WTC11 (cell line): ENCODE results near the gene SLC34A1. TPM values are rescaled to one million over a fixed set of nuclear protein-coding genes. Genes with fewer than 3 reads are reported as not detected.
A peak's percentile ranks its signal among the peaks of the same experiment; 100 is the strongest.
"Not testable (repeated sequence)": the region's sequence is repeated elsewhere in the genome, so short reads cannot be mapped to it uniquely, and the experiment has no call there.

Experiments
- ATAC-seq: fragments of 200-7000 bp; cut with Tn5 transposase; 2 replicates; pipeline ENCODE4 v1.10.0; 2021; ENCODE audit warnings: mild to moderate bottlenecking, moderate library complexity
- CTCF ChIA-PET: fragments of 300-600 bp; sonication (Branson Sonifier 250); formaldehyde crosslinking; loops from one replicate; lab custom pipeline; 2021; ENCODE audit warnings: antibody characterized with exemption; lab: Charles Lee
- POLR2A ChIA-PET: fragments of 350-600 bp; sonication (Branson Sonifier 250); formaldehyde crosslinking; loops from one replicate; lab custom pipeline; 2021; ENCODE audit warnings: antibody characterized with exemption; lab: Charles Lee
- DNase-seq: peaks from one replicate; pipeline ENCODE4 v3.0.0; 2021; ENCODE audit warnings: low spot score
- H3K27ac Mint-ChIP-seq: 2 replicates; pipeline ENCODE4 v1.8.0; 2021; ENCODE audit warnings: mixed read lengths
- H3K27me3 Mint-ChIP-seq: 2 replicates; pipeline ENCODE4 v1.8.0; 2021; ENCODE audit warnings: low read depth, mild to moderate bottlenecking, moderate library complexity, mixed read lengths
- H3K36me3 Mint-ChIP-seq: 2 replicates; pipeline ENCODE4 v1.8.0; 2021; ENCODE audit warnings: mixed read lengths
- H3K4me1 Mint-ChIP-seq: 2 replicates; pipeline ENCODE4 v1.8.0; 2022; ENCODE audit warnings: mixed read lengths
- H3K4me3 Mint-ChIP-seq: 2 replicates; pipeline ENCODE4 v1.8.0; 2021; ENCODE audit warnings: mild to moderate bottlenecking, moderate library complexity, mixed read lengths
- H3K9me3 Mint-ChIP-seq: 2 replicates; pipeline ENCODE4 v1.8.0; 2021; ENCODE audit warnings: mixed read lengths
- CREM ChIP-seq: sonication (generic); formaldehyde crosslinking; IDR thresholded peaks from 2 replicates; pipeline ENCODE4 v1.8.1; 2022; ENCODE audit warnings: mild to moderate bottlenecking, missing genetic modification reagents, moderate library complexity
- EMX1 ChIP-seq: fragments of 250-450 bp; sonication (Bioruptor Pico); IDR thresholded peaks from 2 replicates; pipeline ENCODE4 v1.8.0; 2021; ENCODE audit warnings: mild to moderate bottlenecking
- GABPB1 ChIP-seq: sonication (generic); formaldehyde crosslinking; IDR thresholded peaks from 2 replicates; pipeline ENCODE4 v1.8.1; 2023; ENCODE audit warnings: mild to moderate bottlenecking, missing genetic modification reagents
- IRF2 ChIP-seq: sonication (generic); formaldehyde crosslinking; IDR thresholded peaks from 2 replicates; pipeline ENCODE4 v1.8.0; 2022; ENCODE audit warnings: low read depth, missing genetic modification reagents, borderline replicate concordance
- SOX15 ChIP-seq: fragments of 250-450 bp; sonication (Bioruptor Pico); IDR thresholded peaks from 2 replicates; pipeline ENCODE4 v1.9.0; 2021; ENCODE audit warnings: mild to moderate bottlenecking
- TEAD4 ChIP-seq: sonication (generic); formaldehyde crosslinking; IDR thresholded peaks from 2 replicates; pipeline ENCODE4 v1.8.0; 2022; ENCODE audit warnings: mild to moderate bottlenecking, missing genetic modification reagents
- ZNF121 ChIP-seq: sonication (generic); formaldehyde crosslinking; IDR thresholded peaks from 2 replicates; pipeline ENCODE4 v1.8.0; 2023; ENCODE audit warnings: missing genetic modification reagents
- ZNF219 ChIP-seq: sonication (generic); formaldehyde crosslinking; IDR thresholded peaks from 2 replicates; pipeline ENCODE4 v1.8.0; 2023; ENCODE audit warnings: missing genetic modification reagents, mild to moderate bottlenecking, borderline replicate concordance
- total RNA-seq: library from RNA; stranded (reverse); gene quantifications from 3 replicates; pipeline ENCODE4 v1.2.3, GENCODE V29; 2021
- TF ChIP-seq, protein P1 (sequence below): sonication (generic); formaldehyde crosslinking; IDR thresholded peaks from 2 replicates; pipeline ENCODE4 v1.8.1; 2022; ENCODE audit warnings: low read depth, mild to moderate bottlenecking, moderate library complexity, missing genetic modification reagents, borderline replicate concordance
- TF ChIP-seq, protein P2 (sequence below): fragments of 250-450 bp; sonication (Bioruptor Pico); IDR thresholded peaks from 2 replicates; pipeline ENCODE4 v1.8.0; 2021; ENCODE audit warnings: mild to moderate bottlenecking
- TF ChIP-seq, protein P3 (sequence below): sonication (generic); formaldehyde crosslinking; IDR thresholded peaks from 2 replicates; pipeline ENCODE4 v1.8.0; 2022; ENCODE audit warnings: missing genetic modification reagents
- TF ChIP-seq, protein P4 (sequence below): sonication (generic); formaldehyde crosslinking; IDR thresholded peaks from 2 replicates; pipeline ENCODE4 v1.8.1; 2022; ENCODE audit warnings: mild to moderate bottlenecking, missing genetic modification reagents, moderate library complexity, borderline replicate concordance
- TF ChIP-seq, protein P5 (sequence below): fragments of 250-450 bp; sonication (Bioruptor Pico); conservative IDR thresholded peaks from 2 replicates; pipeline ENCODE4 v1.9.0; 2021; ENCODE audit warnings: mild to moderate bottlenecking
- TF ChIP-seq, protein P6 (sequence below): sonication (generic); formaldehyde crosslinking; IDR thresholded peaks from 2 replicates; pipeline ENCODE4 v1.8.1; 2022; ENCODE audit warnings: low read depth, missing genetic modification reagents, borderline replicate concordance

The SLC34A1 gene
- total RNA-seq, 1 experiment from 2014 or later, result not detected

DNA sequence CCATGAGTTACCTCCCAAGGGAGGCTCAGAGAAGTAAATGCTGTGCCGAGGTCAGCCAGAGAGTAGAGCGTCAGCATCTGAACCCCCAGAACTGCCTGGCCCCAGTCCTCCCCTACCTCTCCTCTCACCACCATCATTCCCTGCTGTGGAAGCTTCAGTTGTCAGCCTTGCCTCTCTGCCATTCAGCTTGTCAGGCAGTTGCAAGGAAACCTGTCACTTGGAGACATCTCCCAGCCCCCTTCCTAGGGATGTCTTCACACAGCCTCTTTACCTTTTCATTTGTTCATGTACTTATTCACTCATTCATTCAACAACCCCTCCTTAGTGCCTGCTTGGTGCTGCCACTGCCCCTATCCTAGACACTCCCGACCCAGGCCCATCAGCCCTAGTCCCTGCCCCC is 24.4 kb upstream of the SLC34A1 start:
- POLR2A ChIA-PET, result interaction anchor here (0.6 kb wide), 1 partner anchor 8 kb away, joined by 3 read pairs; no protein-coding TSS in a partner anchor

DNA sequence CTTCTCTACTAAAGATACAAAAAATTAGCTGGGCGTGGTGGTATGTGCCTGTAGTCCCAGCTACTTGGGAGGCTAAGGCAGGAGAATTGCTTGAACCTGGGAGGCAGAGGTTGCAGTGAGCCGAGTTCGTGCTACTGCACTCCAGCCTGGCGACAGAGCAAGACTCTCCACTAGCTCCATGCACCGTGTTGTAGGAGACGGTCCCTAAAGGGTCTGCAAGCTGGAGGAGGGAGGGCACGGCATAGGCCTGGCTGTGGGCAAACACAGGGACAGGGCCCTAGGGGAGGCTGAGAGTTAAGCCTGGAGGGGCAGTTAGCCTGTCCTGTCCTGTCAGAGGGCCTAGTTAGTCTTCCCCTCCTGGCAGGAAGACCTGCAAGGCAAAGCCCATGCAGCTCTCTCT is 23.5 kb upstream of the SLC34A1 start:
- H3K9me3 Mint-ChIP-seq, H3K36me3 Mint-ChIP-seq, H3K27ac Mint-ChIP-seq, DNase-seq, H3K4me3 Mint-ChIP-seq, POLR2A ChIA-PET, ATAC-seq: not testable (repeated sequence)
- CTCF ChIA-PET, result interaction anchor here (1.0 to 4.6 kb wide), 9 partner anchors 8 to 51 kb away, joined by 3 to 26 read pairs (median 4); no protein-coding TSS in a partner anchor
- Mint-ChIP-seq H3K4me1 (peaks cover 32% of the 10 kb centered on the region), H3K27me3 (peaks cover 20% of the 10 kb centered on the region)

More for the DNA sequence above, 24.4 kb upstream of the SLC34A1 start:
- Mint-ChIP-seq H3K9me3 (peaks cover 11% of the 10 kb centered on the region), H3K27me3 (peaks cover 29% of the 10 kb centered on the region), H3K4me3 (no peak overlapping the region), H3K36me3 (no peaks in the 10 kb centered on the region), H3K27ac (no peak overlapping the region), H3K4me1 (peaks cover 25% of the 10 kb centered on the region)
- no peak for TF ChIP-seq GABPB1 (CRISPR knock-in tag)
- CTCF ChIA-PET, result interaction anchor here (1.0 to 4.6 kb wide), 8 partner anchors 9 to 50 kb away, joined by 3 to 26 read pairs (median 5); no protein-coding TSS in a partner anchor
- ATAC-seq (no peak), DNase-seq (no peak)

DNA sequence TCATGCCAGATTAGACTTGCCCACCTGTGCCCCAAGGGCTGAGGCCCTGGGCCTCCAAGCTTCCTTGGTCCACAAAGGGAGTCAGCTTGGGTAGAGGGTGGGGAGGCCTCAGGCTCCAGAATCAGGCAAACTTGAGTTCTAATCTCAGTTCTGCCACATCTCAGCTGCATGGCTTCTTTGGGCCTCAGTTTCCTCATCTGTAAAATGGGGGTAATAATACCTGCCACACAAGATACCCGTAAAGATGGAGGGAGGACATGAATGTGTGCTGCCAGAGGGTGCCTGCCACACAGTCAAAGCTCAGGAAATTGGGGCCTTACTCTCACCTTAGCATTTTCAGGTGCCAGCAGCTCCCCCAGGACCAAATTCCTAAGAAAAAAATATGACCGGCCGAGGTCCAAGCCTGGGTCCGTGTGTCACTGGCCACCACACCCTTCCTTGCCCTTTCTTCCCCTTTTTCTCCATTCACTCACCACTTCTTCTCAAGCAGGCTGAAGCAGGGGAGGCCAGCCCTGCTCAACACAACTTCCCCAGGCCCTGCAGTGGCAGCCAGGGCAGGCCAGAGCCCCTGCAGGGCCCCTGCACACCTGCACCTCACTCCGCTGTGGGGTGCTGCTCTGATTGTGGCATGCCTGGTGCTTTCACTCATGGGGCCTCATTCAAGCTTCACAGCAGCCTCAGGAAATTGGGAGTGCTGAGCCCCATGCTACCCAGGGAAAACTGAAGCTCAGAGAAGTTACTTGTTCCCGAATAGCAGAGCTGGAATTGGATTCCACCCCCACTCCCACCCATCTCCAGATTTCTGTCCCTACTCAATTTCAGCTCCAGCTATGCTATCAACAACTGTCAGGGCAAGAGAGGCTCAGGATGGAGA is 22.6 kb upstream of the SLC34A1 start:
- H3K27ac Mint-ChIP-seq, result no peak overlapping the region

More for the DNA sequence above, 22.6 kb upstream of the SLC34A1 start:
- H3K4me1 Mint-ChIP-seq, result peaks cover 39% of the 10 kb centered on the region
- TF ChIP-seq, protein P1, sequence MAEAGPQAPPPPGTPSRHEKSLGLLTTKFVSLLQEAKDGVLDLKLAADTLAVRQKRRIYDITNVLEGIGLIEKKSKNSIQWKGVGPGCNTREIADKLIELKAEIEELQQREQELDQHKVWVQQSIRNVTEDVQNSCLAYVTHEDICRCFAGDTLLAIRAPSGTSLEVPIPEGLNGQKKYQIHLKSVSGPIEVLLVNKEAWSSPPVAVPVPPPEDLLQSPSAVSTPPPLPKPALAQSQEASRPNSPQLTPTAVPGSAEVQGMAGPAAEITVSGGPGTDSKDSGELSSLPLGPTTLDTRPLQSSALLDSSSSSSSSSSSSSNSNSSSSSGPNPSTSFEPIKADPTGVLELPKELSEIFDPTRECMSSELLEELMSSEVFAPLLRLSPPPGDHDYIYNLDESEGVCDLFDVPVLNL (CRISPR knock-in tag), result no peak
- TF ChIP-seq TEAD4 (CRISPR knock-in tag), result no peak
- TF ChIP-seq ZNF219 (CRISPR knock-in tag), result no peak
- TF ChIP-seq, protein P2, sequence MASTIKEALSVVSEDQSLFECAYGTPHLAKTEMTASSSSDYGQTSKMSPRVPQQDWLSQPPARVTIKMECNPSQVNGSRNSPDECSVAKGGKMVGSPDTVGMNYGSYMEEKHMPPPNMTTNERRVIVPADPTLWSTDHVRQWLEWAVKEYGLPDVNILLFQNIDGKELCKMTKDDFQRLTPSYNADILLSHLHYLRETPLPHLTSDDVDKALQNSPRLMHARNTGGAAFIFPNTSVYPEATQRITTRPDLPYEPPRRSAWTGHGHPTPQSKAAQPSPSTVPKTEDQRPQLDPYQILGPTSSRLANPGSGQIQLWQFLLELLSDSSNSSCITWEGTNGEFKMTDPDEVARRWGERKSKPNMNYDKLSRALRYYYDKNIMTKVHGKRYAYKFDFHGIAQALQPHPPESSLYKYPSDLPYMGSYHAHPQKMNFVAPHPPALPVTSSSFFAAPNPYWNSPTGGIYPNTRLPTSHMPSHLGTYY (CRISPR knock-in tag), result no peak
- TF ChIP-seq, protein P3, sequence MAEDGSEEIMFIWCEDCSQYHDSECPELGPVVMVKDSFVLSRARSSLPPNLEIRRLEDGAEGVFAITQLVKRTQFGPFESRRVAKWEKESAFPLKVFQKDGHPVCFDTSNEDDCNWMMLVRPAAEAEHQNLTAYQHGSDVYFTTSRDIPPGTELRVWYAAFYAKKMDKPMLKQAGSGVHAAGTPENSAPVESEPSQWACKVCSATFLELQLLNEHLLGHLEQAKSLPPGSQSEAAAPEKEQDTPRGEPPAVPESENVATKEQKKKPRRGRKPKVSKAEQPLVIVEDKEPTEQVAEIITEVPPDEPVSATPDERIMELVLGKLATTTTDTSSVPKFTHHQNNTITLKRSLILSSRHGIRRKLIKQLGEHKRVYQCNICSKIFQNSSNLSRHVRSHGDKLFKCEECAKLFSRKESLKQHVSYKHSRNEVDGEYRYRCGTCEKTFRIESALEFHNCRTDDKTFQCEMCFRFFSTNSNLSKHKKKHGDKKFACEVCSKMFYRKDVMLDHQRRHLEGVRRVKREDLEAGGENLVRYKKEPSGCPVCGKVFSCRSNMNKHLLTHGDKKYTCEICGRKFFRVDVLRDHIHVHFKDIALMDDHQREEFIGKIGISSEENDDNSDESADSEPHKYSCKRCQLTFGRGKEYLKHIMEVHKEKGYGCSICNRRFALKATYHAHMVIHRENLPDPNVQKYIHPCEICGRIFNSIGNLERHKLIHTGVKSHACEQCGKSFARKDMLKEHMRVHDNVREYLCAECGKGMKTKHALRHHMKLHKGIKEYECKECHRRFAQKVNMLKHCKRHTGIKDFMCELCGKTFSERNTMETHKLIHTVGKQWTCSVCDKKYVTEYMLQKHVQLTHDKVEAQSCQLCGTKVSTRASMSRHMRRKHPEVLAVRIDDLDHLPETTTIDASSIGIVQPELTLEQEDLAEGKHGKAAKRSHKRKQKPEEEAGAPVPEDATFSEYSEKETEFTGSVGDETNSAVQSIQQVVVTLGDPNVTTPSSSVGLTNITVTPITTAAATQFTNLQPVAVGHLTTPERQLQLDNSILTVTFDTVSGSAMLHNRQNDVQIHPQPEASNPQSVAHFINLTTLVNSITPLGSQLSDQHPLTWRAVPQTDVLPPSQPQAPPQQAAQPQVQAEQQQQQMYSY (CRISPR knock-in tag), result no peak
- TF ChIP-seq, protein P4, sequence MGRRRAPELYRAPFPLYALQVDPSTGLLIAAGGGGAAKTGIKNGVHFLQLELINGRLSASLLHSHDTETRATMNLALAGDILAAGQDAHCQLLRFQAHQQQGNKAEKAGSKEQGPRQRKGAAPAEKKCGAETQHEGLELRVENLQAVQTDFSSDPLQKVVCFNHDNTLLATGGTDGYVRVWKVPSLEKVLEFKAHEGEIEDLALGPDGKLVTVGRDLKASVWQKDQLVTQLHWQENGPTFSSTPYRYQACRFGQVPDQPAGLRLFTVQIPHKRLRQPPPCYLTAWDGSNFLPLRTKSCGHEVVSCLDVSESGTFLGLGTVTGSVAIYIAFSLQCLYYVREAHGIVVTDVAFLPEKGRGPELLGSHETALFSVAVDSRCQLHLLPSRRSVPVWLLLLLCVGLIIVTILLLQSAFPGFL (CRISPR knock-in tag), result no peak
- TF ChIP-seq ZNF121 (CRISPR knock-in tag), result no peak
- no peak for TF ChIP-seq CREM (CRISPR knock-in tag)
- TF ChIP-seq SOX15 (CRISPR knock-in tag), result no peak
- TF ChIP-seq, protein P5, sequence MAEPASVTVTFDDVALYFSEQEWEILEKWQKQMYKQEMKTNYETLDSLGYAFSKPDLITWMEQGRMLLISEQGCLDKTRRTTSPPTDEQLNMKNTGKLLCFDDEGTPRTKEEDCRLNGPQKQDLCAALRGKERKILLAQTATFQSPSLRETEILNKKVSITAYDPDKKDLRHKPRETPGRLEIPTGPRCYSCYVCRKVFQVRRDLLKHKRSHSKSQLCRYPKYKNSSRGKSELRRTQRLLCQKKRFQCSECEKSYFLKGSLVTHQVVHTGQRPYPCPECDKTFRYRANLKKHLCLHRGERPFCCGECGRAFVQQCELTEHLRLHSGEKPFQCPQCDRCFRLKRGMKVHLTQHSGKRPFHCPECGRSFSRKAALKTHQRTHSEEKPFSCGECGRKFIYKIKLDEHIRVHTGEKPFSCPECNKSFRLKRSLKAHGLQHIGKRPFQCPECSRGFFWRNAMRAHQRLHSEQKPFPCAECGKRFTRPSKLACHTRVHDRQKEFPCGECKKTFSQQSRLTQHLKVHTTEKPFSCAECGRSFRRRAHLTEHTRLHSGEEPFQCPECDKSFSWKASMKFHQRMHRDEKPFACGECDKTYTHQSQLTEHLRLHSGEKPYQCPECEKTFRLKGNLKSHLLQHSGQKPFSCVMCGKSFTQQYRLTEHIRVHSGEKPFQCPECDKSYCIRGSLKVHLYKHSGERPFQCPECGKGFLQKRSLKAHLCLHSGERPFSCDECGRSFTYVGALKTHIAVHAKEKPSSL (CRISPR knock-in tag), result no peak
- no peak for TF ChIP-seq EMX1 (CRISPR knock-in tag)
- no peak for TF ChIP-seq IRF2 (CRISPR knock-in tag)
- TF ChIP-seq, protein P6, sequence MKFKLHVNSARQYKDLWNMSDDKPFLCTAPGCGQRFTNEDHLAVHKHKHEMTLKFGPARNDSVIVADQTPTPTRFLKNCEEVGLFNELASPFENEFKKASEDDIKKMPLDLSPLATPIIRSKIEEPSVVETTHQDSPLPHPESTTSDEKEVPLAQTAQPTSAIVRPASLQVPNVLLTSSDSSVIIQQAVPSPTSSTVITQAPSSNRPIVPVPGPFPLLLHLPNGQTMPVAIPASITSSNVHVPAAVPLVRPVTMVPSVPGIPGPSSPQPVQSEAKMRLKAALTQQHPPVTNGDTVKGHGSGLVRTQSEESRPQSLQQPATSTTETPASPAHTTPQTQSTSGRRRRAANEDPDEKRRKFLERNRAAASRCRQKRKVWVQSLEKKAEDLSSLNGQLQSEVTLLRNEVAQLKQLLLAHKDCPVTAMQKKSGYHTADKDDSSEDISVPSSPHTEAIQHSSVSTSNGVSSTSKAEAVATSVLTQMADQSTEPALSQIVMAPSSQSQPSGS (CRISPR knock-in tag), result no peak
- TF ChIP-seq, all 79 proteins: peak for 0
- CTCF ChIA-PET, result interaction anchor here (0.5 to 4.6 kb wide), 10 partner anchors 7 to 93 kb away, joined by 3 to 26 read pairs (median 5); partner anchors contain the start of gene GRK6
- no peaks in the 10 kb centered on the region for H3K36me3 Mint-ChIP-seq
- peaks cover 14% of the 10 kb centered on the region for H3K27me3 Mint-ChIP-seq
- ATAC-seq, result no peak
- H3K9me3 Mint-ChIP-seq, result no peaks in the 10 kb centered on the region
- peak overlapping the region; percentile 76 for H3K4me3 Mint-ChIP-seq
- POLR2A ChIA-PET, result no interaction called here
- no peak for DNase-seq
